Measurements from ENCODE around the gene DRICH1. TPM values are rescaled to one million over a fixed set of nuclear protein-coding genes. Genes with fewer than 3 reads are reported as not detected.
"Not testable (repeated sequence)": the region's sequence is repeated elsewhere in the genome, so short reads cannot be mapped to it uniquely, and the experiment has no call there.

The DRICH1 gene
- total RNA-seq, 2 experiments from 2014 or later, result 0.38 to 0.49 TPM

DNA sequence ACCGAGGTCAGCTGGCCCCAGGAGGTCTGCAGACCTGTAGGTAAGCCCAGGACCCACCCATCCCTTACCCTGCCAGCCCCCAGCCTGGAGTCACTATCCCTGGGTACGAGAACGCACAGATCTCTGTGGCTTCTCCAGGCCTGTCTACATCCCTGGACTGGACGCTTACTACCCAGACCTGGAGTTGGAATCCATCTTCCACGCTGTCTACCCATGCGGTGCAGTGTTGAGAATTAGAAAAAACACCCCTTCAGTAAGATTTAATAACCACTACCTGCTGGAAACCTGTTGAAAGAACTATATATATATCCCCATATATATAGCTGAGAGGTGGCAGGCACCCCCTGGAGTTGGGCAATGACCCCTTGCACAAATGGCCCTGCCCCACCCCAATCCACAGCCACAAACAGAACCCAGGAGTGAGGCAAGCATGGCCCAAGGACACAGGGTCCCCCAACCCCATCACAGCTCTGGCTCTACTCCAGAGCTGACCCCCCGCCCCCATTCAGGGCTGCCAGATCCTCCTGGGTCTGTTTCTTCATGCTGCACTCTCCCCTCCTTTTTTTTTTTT is 41.0 kb upstream of the DRICH1 start:
- intact Hi-C loops (cut with micrococcal nuclease; ENCODE audit: unreplicated experiment), result no loop called here
- Histone ChIP-seq H3K36me3 (ENCODE audit: insufficient read depth, low read length) (no peaks in the 10 kb centered on the region), H3K4me2 (ENCODE audit: low read length) (no peak overlapping the region), H3K79me2 (ENCODE audit: insufficient read depth, low read depth, low read length) (no peaks in the 10 kb centered on the region), H3K9me3 (ENCODE audit: low read length) (no peaks in the 10 kb centered on the region), H4K20me1 (ENCODE audit: insufficient read depth, low read length) (no peaks in the 10 kb centered on the region), H3K27ac (ENCODE audit: low read depth, low read length, poor library complexity, severe bottlenecking) (no peak overlapping the region), H3K4me3 (ENCODE audit: low read depth, low read length, poor library complexity, severe bottlenecking) (no peak overlapping the region), H3K9me2 (ENCODE audit: insufficient read depth, low read length) (no peaks in the 10 kb centered on the region), H2AFZ (ENCODE audit: low read length) (no peak overlapping the region), H3K4me1 (ENCODE audit: insufficient read depth, low read length, poor library complexity, severe bottlenecking) (no peaks in the 10 kb centered on the region)
- CTCF ChIA-PET (ENCODE audit: unreplicated experiment), result no interaction called here
- no peak for TF ChIP-seq EZH2phosphoT487 (IDR thresholded peaks at IDR 0.05; ENCODE audit: borderline replicate concordance, low read depth, low read length)
- TF ChIP-seq, protein P1, sequence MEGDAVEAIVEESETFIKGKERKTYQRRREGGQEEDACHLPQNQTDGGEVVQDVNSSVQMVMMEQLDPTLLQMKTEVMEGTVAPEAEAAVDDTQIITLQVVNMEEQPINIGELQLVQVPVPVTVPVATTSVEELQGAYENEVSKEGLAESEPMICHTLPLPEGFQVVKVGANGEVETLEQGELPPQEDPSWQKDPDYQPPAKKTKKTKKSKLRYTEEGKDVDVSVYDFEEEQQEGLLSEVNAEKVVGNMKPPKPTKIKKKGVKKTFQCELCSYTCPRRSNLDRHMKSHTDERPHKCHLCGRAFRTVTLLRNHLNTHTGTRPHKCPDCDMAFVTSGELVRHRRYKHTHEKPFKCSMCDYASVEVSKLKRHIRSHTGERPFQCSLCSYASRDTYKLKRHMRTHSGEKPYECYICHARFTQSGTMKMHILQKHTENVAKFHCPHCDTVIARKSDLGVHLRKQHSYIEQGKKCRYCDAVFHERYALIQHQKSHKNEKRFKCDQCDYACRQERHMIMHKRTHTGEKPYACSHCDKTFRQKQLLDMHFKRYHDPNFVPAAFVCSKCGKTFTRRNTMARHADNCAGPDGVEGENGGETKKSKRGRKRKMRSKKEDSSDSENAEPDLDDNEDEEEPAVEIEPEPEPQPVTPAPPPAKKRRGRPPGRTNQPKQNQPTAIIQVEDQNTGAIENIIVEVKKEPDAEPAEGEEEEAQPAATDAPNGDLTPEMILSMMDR (conservative IDR thresholded peaks at IDR 0.05; ENCODE audit: low read length), result no peak
- no peak for DNase-seq (ENCODE audit: low spot score)
- no TSS peak for BruUV-seq (replicated peaks)
- POLR2A ChIA-PET, result no interaction called here

DNA sequence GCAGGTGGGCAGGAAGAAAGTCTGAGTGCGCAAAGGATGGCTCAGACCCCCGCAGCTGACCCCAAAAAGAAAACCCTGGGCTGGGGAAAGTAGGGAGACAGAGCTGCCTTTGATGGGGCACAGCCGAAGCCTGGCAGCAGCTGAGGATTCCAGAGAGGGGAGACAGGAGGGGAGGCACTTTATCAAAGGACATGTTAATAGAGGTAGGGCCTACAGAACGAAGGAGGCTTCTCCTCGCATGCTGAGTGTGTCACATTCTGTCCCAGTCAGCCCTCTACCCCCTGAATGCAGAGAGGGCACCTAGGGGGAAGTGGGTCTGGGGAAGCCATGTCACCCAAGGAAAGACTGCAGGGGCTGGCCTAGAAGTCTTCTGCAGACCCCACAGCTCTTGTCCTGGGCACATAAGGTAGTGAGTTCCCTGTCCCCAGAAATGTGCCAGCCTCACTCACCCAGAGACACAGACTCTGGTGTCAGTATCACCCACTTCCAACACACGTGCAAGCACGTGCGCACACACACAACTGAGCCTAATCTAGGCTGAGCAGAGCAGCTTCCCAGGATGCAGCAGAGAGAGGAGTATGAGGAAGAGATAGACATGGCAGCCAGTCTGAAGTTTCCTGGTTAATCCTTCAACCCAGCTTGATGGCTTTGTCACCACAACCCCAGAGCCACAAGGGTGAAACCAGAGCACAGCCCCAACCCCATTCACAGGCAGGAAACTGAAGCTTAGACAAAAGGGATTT is 40.4 kb upstream of the DRICH1 start:
- POLR2A ChIA-PET; DNase-seq (ENCODE audit: low spot score); H3K4me3 ChIP-seq (ENCODE audit: low read depth, low read length, poor library complexity, severe bottlenecking); H3K9me3 ChIP-seq (ENCODE audit: low read length); H4K20me1 ChIP-seq (ENCODE audit: insufficient read depth, low read length); H3K36me3 ChIP-seq (ENCODE audit: insufficient read depth, low read length); H3K27ac ChIP-seq (ENCODE audit: low read depth, low read length, poor library complexity, severe bottlenecking); CTCF ChIA-PET (ENCODE audit: unreplicated experiment); H3K79me2 ChIP-seq (ENCODE audit: insufficient read depth, low read depth, low read length); H3K9me2 ChIP-seq (ENCODE audit: insufficient read depth, low read length); intact Hi-C loops (cut with micrococcal nuclease; ENCODE audit: unreplicated experiment); H3K4me2 ChIP-seq (ENCODE audit: low read length); BruUV-seq (replicated peaks); H3K4me1 ChIP-seq (ENCODE audit: insufficient read depth, low read length, poor library complexity, severe bottlenecking); H2AFZ ChIP-seq (ENCODE audit: low read length): not testable (repeated sequence)

DNA sequence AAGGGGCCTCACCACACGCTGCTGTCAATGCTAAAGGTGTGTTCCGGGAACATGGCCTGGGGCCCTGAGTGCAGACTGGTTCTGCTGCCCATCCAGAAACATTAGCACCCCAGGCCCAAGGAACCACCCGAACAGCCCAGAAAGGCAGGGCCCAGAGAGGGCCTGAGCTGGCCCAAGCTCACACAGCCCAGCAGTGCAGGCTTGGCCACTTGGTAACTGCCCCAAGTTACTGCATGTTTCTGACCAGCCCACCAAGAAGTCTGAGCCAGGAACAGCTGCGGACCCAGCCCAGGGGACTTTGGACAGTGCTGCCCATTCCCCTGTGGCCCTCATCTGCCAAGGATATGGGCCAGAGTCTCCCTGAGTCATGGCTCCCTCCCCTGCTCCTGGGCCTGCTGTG is 39.3 kb upstream of the DRICH1 start:
- not testable (repeated sequence) for DNase-seq (ENCODE audit: low spot score); BruUV-seq (replicated peaks)

More for the DNA sequence above, 39.3 kb upstream of the DRICH1 start:
- H3K36me3 ChIP-seq (ENCODE audit: insufficient read depth, low read length); H3K4me2 ChIP-seq (ENCODE audit: low read length); H3K27ac ChIP-seq (ENCODE audit: low read depth, low read length, poor library complexity, severe bottlenecking); H3K9me2 ChIP-seq (ENCODE audit: insufficient read depth, low read length); H2AFZ ChIP-seq (ENCODE audit: low read length); H3K79me2 ChIP-seq (ENCODE audit: insufficient read depth, low read depth, low read length); H3K4me3 ChIP-seq (ENCODE audit: low read depth, low read length, poor library complexity, severe bottlenecking); POLR2A ChIA-PET; H4K20me1 ChIP-seq (ENCODE audit: insufficient read depth, low read length); intact Hi-C loops (cut with micrococcal nuclease; ENCODE audit: unreplicated experiment); H3K4me1 ChIP-seq (ENCODE audit: insufficient read depth, low read length, poor library complexity, severe bottlenecking); H3K9me3 ChIP-seq (ENCODE audit: low read length); CTCF ChIA-PET (ENCODE audit: unreplicated experiment): not testable (repeated sequence)

All from OCI-LY7 (cell line).